Esophagus (tissue), 2 donors: ENCODE data around the gene PTH2. TPM values are rescaled to one million over a fixed set of nuclear protein-coding genes. Genes with fewer than 3 reads are reported as not detected.

Experiments
- H3K27ac ChIP-seq, 2 donors: one replicate each; pipeline ENCODE4 v1.5.1; 2013; ENCODE audit warnings: low read depth in 2 of 2, mild to moderate bottlenecking in 2 of 2, inconsistent platforms in 1 of 2, low read length in 1 of 2, moderate library complexity in 1 of 2
- H3K27me3 ChIP-seq, 2 donors: one replicate each; pipeline ENCODE4 v1.6.1; 2013; ENCODE audit warnings: low read length in 2 of 2, control low read depth in 1 of 2, mild to moderate bottlenecking in 1 of 2; ENCODE audit not compliant: insufficient read depth in 2 of 2, control insufficient read depth in 1 of 2
- H3K36me3 ChIP-seq, 2 donors: one replicate each; pipeline ENCODE4 v1.6.1; 2013; ENCODE audit warnings: low read length in 1 of 2; ENCODE audit not compliant: control insufficient read depth in 2 of 2, insufficient read depth in 2 of 2
- H3K4me1 ChIP-seq, 2 donors: one replicate each; pipeline ENCODE4 v1.6.1; 2013; ENCODE audit warnings: low read length in 1 of 2; ENCODE audit not compliant: control insufficient read depth in 2 of 2, insufficient read depth in 2 of 2
- H3K4me3 ChIP-seq, 2 donors: one replicate each; pipeline ENCODE4 v1.5.1; 2013; ENCODE audit warnings: low read length in 2 of 2, mild to moderate bottlenecking in 2 of 2, low read depth in 1 of 2, moderate library complexity in 1 of 2
- H3K9me3 ChIP-seq, 2 donors: one replicate each; pipeline ENCODE4 v1.6.1; 2013; ENCODE audit warnings: mild to moderate bottlenecking in 2 of 2, low read depth in 1 of 2, low read length in 1 of 2, moderate library complexity in 1 of 2; ENCODE audit not compliant: control insufficient read depth in 2 of 2, insufficient read depth in 1 of 2
- WGBS, 2 donors: extraction: QIAGEN DNeasy Blood & Tissue Kit; methylation state at CpG; one replicate each; pipeline ENCODE4 v1.1.7; 2013; 5-methylcytosine and 5-hydroxymethylcytosine counted together
- polyA plus RNA-seq, 2 donors: library from polyadenylated mRNA; stranded (reverse); fragments of 200-250 nt; gene quantifications; one replicate each; pipeline ENCODE4 v1.2.3, GENCODE V29; 2013
- donor health status: healthy with polysubstance abuse.
- donor health status: Bipolar disorder and iron deficiency.

Gene PTH2
- polyA plus RNA-seq, 2 donors, result not detected

- Histone ChIP-seq H3K27me3 (no peaks in the 10 kb centered on the region), H3K4me1 (no peaks in the 10 kb centered on the region), H3K27ac (no peak overlapping the region), H3K9me3 (no peaks in the 10 kb centered on the region), H3K4me3 (no peak overlapping the region), H3K36me3 (no peaks in the 10 kb centered on the region)
- WGBS, 2 donors, result 89 to 92% methylated on average over 16 of the region's 16 CpGs
These were observed 15.7 kb downstream of the PTH2 start for GRCh38 chr19:49407482-49408015.

GRCh38 chr19:49407079-49407478 is 16.2 kb downstream of the PTH2 start:
- Histone ChIP-seq H3K4me1 (no peaks in the 10 kb centered on the region), H3K27ac (no peak overlapping the region), H3K36me3 (no peaks in the 10 kb centered on the region), H3K9me3 (no peaks in the 10 kb centered on the region), H3K4me3 (no peak overlapping the region), H3K27me3 (no peaks in the 10 kb centered on the region)
- WGBS, 2 donors, result 68 to 69% methylated on average over 7 of the region's 7 CpGs

- WGBS, 2 donors, result 57 to 65% methylated on average over 7 of the region's 7 CpGs
- Histone ChIP-seq H3K27ac (no peak overlapping the region), H3K9me3 (no peaks in the 10 kb centered on the region)
These were observed 19.6 kb downstream of the PTH2 start for GRCh38 chr19:49403404-49404187.

GRCh38 chr19:49400029-49400428 is 23.2 kb downstream of the PTH2 start:
- Histone ChIP-seq H3K27me3 (no peaks in the 10 kb centered on the region), H3K27ac (no peak overlapping the region), H3K9me3 (no peaks in the 10 kb centered on the region), H3K4me1 (no peaks in the 10 kb centered on the region), H3K4me3 (no peak overlapping the region), H3K36me3 (no peaks in the 10 kb centered on the region)
- WGBS, 2 donors, result 84 to 85% methylated on average over 6 of the region's 6 CpGs

More at GRCh38 chr19:49403404-49404187, 19.6 kb downstream of the PTH2 start:
- no peaks in the 10 kb centered on the region for H3K4me1 ChIP-seq
- H3K27me3 ChIP-seq, result no peaks in the 10 kb centered on the region
- H3K36me3 ChIP-seq, result no peaks in the 10 kb centered on the region
- H3K4me3 ChIP-seq, result no peak overlapping the region

- Histone ChIP-seq H3K27me3 (no peaks in the 10 kb centered on the region), H3K4me3 (no peak overlapping the region), H3K27ac (no peak overlapping the region), H3K4me1 (no peaks in the 10 kb centered on the region), H3K36me3 (no peaks in the 10 kb centered on the region), H3K9me3 (no peaks in the 10 kb centered on the region)
- WGBS, 2 donors, result 87% methylated on average over 6 of the region's 6 CpGs
These were observed 24.3 kb downstream of the PTH2 start for GRCh38 chr19:49398931-49399330.

- no peaks in the 10 kb centered on the region for H3K36me3 ChIP-seq
- no peaks in the 10 kb centered on the region for H3K27me3 ChIP-seq
- H3K27ac ChIP-seq, result no peak overlapping the region
- no peaks in the 10 kb centered on the region for H3K4me1 ChIP-seq
- no peak overlapping the region for H3K4me3 ChIP-seq
- no peaks in the 10 kb centered on the region for H3K9me3 ChIP-seq
- 62 to 69% methylated on average over 10 to 11 of the region's 11 CpGs for WGBS, 2 donors
These were observed 25.1 kb downstream of the PTH2 start for GRCh38 chr19:49398001-49398615.

- Histone ChIP-seq H3K4me1 (no peaks in the 10 kb centered on the region), H3K27me3 (no peaks in the 10 kb centered on the region), H3K9me3 (no peaks in the 10 kb centered on the region), H3K36me3 (no peaks in the 10 kb centered on the region), H3K4me3 (no peak overlapping the region), H3K27ac (no peak overlapping the region)
- 78 to 83% methylated on average over 8 of the region's 8 CpGs for WGBS, 2 donors
These were observed 26.3 kb downstream of the PTH2 start for GRCh38 chr19:49396738-49397505.

GRCh38 chr19:49395581-49396407 is 27.4 kb downstream of the PTH2 start:
- H3K4me1 ChIP-seq, result no peaks in the 10 kb centered on the region
- H3K4me3 ChIP-seq, result no peak overlapping the region
- H3K9me3 ChIP-seq, result no peaks in the 10 kb centered on the region
- WGBS, 2 donors, result 73 to 81% methylated on average over 15 of the region's 15 CpGs
- no peaks in the 10 kb centered on the region for H3K27me3 ChIP-seq
- H3K27ac ChIP-seq, result no peak overlapping the region
- H3K36me3 ChIP-seq, result no peaks in the 10 kb centered on the region

GRCh38 chr19:49393881-49394280 is 29.4 kb downstream of the PTH2 start:
- Histone ChIP-seq H3K4me1 (no peaks in the 10 kb centered on the region), H3K27ac (no peak overlapping the region), H3K4me3 (no peak overlapping the region), H3K36me3 (no peaks in the 10 kb centered on the region), H3K9me3 (no peaks in the 10 kb centered on the region), H3K27me3 (no peaks in the 10 kb centered on the region)
- 65 to 69% methylated on average over 5 of the region's 5 CpGs for WGBS, 2 donors
